ENCODE results near the gene SLC27A3.

GRCh38 chr1:153730468-153730988 lies 44.7 kb upstream of the SLC27A3 start:
- TF ChIP-seq, protein P1, sequence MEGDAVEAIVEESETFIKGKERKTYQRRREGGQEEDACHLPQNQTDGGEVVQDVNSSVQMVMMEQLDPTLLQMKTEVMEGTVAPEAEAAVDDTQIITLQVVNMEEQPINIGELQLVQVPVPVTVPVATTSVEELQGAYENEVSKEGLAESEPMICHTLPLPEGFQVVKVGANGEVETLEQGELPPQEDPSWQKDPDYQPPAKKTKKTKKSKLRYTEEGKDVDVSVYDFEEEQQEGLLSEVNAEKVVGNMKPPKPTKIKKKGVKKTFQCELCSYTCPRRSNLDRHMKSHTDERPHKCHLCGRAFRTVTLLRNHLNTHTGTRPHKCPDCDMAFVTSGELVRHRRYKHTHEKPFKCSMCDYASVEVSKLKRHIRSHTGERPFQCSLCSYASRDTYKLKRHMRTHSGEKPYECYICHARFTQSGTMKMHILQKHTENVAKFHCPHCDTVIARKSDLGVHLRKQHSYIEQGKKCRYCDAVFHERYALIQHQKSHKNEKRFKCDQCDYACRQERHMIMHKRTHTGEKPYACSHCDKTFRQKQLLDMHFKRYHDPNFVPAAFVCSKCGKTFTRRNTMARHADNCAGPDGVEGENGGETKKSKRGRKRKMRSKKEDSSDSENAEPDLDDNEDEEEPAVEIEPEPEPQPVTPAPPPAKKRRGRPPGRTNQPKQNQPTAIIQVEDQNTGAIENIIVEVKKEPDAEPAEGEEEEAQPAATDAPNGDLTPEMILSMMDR (IDR thresholded peaks at IDR 0.05) = no peak
- TF ChIP-seq POLR2A (IDR thresholded peaks at IDR 0.05) = no peak

All from gastroesophageal sphincter (tissue), 3 donors.